WTC11 (cell line): ENCODE data around the gene TRDMT1. TPM values are rescaled to one million over a fixed set of nuclear protein-coding genes. Genes with fewer than 3 reads are reported as not detected.
A peak's percentile ranks its signal among the peaks of the same experiment; 100 is the strongest.

ENCODE experiments used
- AFF4 ChIP-seq: sonication (generic); formaldehyde crosslinking; IDR thresholded peaks from 2 replicates; pipeline ENCODE4 v1.8.1; 2023; ENCODE audit warnings: mild to moderate bottlenecking, missing genetic modification reagents, borderline replicate concordance
- ARID4B ChIP-seq: sonication (generic); formaldehyde crosslinking; IDR thresholded peaks from 2 replicates; pipeline ENCODE4 v1.8.0; 2023; ENCODE audit warnings: missing genetic modification reagents, mild to moderate bottlenecking, borderline replicate concordance
- E2F5 ChIP-seq: sonication (generic); formaldehyde crosslinking; IDR thresholded peaks from 2 replicates; pipeline ENCODE4 v1.8.1; 2022; ENCODE audit warnings: mild to moderate bottlenecking, moderate library complexity, missing genetic modification reagents
- FOXJ3 ChIP-seq: sonication (generic); formaldehyde crosslinking; IDR thresholded peaks from 2 replicates; pipeline ENCODE4 v1.9.0; 2021; ENCODE audit warnings: missing genetic modification reagents, mild to moderate bottlenecking, borderline replicate concordance
- FOXP4 ChIP-seq: sonication (generic); formaldehyde crosslinking; IDR thresholded peaks from 2 replicates; pipeline ENCODE4 v1.8.0; 2022; ENCODE audit warnings: mild to moderate bottlenecking, missing genetic modification reagents
- GABPB1 ChIP-seq: sonication (generic); formaldehyde crosslinking; IDR thresholded peaks from 2 replicates; pipeline ENCODE4 v1.8.1; 2023; ENCODE audit warnings: mild to moderate bottlenecking, missing genetic modification reagents
- MLX ChIP-seq: sonication (generic); formaldehyde crosslinking; IDR thresholded peaks from 2 replicates; pipeline ENCODE4 v1.8.1; 2023; ENCODE audit warnings: mild to moderate bottlenecking, missing genetic modification reagents, moderate library complexity
- NFYB ChIP-seq: sonication (generic); formaldehyde crosslinking; conservative IDR thresholded peaks from 2 replicates; pipeline ENCODE4 v1.8.0; 2022; ENCODE audit warnings: low read depth, missing genetic modification reagents
- NR1H2 ChIP-seq: sonication (generic); formaldehyde crosslinking; IDR thresholded peaks from 2 replicates; pipeline ENCODE4 v1.9.0; 2021; ENCODE audit warnings: mild to moderate bottlenecking, moderate library complexity, missing genetic modification reagents
- NR3C1 ChIP-seq: sonication (generic); formaldehyde crosslinking; conservative IDR thresholded peaks from 2 replicates; pipeline ENCODE4 v1.8.1; 2023; ENCODE audit warnings: low read depth, mild to moderate bottlenecking, missing genetic modification reagents
- PRRX2 ChIP-seq: fragments of 250-450 bp; sonication (Bioruptor Pico); IDR thresholded peaks from 2 replicates; pipeline ENCODE4 v1.8.0; 2021; ENCODE audit warnings: mild to moderate bottlenecking
- SMAD4 ChIP-seq: sonication (generic); formaldehyde crosslinking; IDR thresholded peaks from 2 replicates; pipeline ENCODE4 v1.8.0; 2022; ENCODE audit warnings: mild to moderate bottlenecking, missing genetic modification reagents
- SP1 ChIP-seq: sonication (generic); formaldehyde crosslinking; conservative IDR thresholded peaks from 2 replicates; pipeline ENCODE4 v1.8.1; 2022; ENCODE audit warnings: missing genetic modification reagents
- ZMAT4 ChIP-seq: fragments of 250-450 bp; sonication (Bioruptor Pico); IDR thresholded peaks from 2 replicates; pipeline ENCODE4 v1.9.0; 2021; ENCODE audit warnings: mild to moderate bottlenecking
- ZNF121 ChIP-seq: sonication (generic); formaldehyde crosslinking; IDR thresholded peaks from 2 replicates; pipeline ENCODE4 v1.8.0; 2023; ENCODE audit warnings: missing genetic modification reagents
- ZNF232 ChIP-seq: sonication (generic); formaldehyde crosslinking; IDR thresholded peaks from 2 replicates; pipeline ENCODE4 v1.8.0; 2022; ENCODE audit warnings: mild to moderate bottlenecking, missing genetic modification reagents
- ZNF281 ChIP-seq: sonication (generic); formaldehyde crosslinking; IDR thresholded peaks from 2 replicates; pipeline ENCODE4 v1.8.0; 2023; ENCODE audit warnings: mild to moderate bottlenecking, missing genetic modification reagents
- ZNF425 ChIP-seq: fragments of 250-450 bp; sonication (Bioruptor Pico); conservative IDR thresholded peaks from 2 replicates; pipeline ENCODE4 v1.9.0; 2021; ENCODE audit warnings: mild to moderate bottlenecking
- total RNA-seq: library from RNA; stranded (reverse); gene quantifications from 3 replicates; pipeline ENCODE4 v1.2.3, GENCODE V29; 2021

TRDMT1 gene
- total RNA-seq, 1 experiment from 2014 or later = 11.7 TPM

- TF ChIP-seq ZNF425 (CRISPR knock-in tag) (no peak), ARID4B (CRISPR knock-in tag) (peak; percentile 73), ZNF281 (no peak), AFF4 (CRISPR knock-in tag) (no peak), PRRX2 (no peak), SP1 (CRISPR knock-in tag) (peak; percentile 89), ZNF121 (CRISPR knock-in tag) (peak; percentile 61; the same call in 1 of the 2 replicates), FOXP4 (CRISPR knock-in tag) (peak; percentile 93), GABPB1 (peak; percentile 78), ZMAT4 (no peak), ZNF232 (CRISPR knock-in tag) (peak; percentile 84; the same call in 1 of the 2 replicates), NR1H2 (CRISPR knock-in tag) (no peak), FOXJ3 (no peak), SMAD4 (CRISPR knock-in tag) (no peak), E2F5 (CRISPR knock-in tag) (peak; percentile 73; the same call in 1 of the 2 replicates), NFYB (CRISPR knock-in tag) (no peak), MLX (peak; percentile 55; the same call in 1 of the 2 replicates), NR3C1 (no peak)
Measured at GRCh38 chr10:17200912-17201793, at the start of gene TRDMT1 (continued).
